ENCODE measurements around the gene MMAB. TPM values are rescaled to one million over a fixed set of nuclear protein-coding genes. Genes with fewer than 3 reads are reported as not detected.

Gene MMAB
- total and polyA plus RNA-seq, 2 of the 13 experiments (the other 11 are each of a cell fraction or from before 2014, with no cell fraction given): 26.1 to 77.3 TPM

GRCh38 chr12:109586385-109587296 is 13.3 kb upstream of the MMAB start (continued):
- TF ChIP-seq SIX1 (CRISPR knock-in tag; IDR thresholded peaks at IDR 0.05; ENCODE audit: borderline replicate concordance) (peak; percentile 77; the same call in 1 of the 2 replicates), ZSCAN9 (CRISPR knock-in tag; IDR thresholded peaks at IDR 0.05; ENCODE audit: borderline replicate concordance) (peak; percentile 45; the same call in 1 of the 2 replicates), IRF1 (CRISPR knock-in tag; IDR thresholded peaks at IDR 0.05; ENCODE audit: low read depth) (no peak), SAP130 (CRISPR knock-in tag; IDR thresholded peaks at IDR 0.05; ENCODE audit: low read depth) (peak; percentile 70), ZBTB20 (CRISPR knock-in tag; IDR thresholded peaks at IDR 0.05; ENCODE audit: borderline replicate concordance, low read depth) (0 out of 2 replicates have a peak, but pooled peaks have one; percentile 36), NR2F6 (IDR thresholded peaks at IDR 0.05) (peak; percentile 76), NR2F6 (CRISPR knock-in tag; IDR thresholded peaks at IDR 0.05) (peak; percentile 82; the same call in 1 of the 2 replicates), SPEN (CRISPR knock-in tag; IDR thresholded peaks at IDR 0.05; ENCODE audit: low read depth) (peak; percentile 21; the same call in 1 of the 2 replicates), ZNF24 (IDR thresholded peaks at IDR 0.05) (peak; percentile 96), RARA (CRISPR knock-in tag; IDR thresholded peaks at IDR 0.05) (peak; percentile 46; the same call in 1 of the 2 replicates), AHDC1 (CRISPR knock-in tag; IDR thresholded peaks at IDR 0.05; ENCODE audit: borderline replicate concordance) (peak; percentile 40; the same call in 1 of the 2 replicates), PHF8 (CRISPR knock-in tag; IDR thresholded peaks at IDR 0.05) (no peak), ATF3 (CRISPR knock-in tag; IDR thresholded peaks at IDR 0.05) (peak; percentile 72), ASH2L (IDR thresholded peaks at IDR 0.05; ENCODE audit: insufficient read length, low read depth, low read length) (peak; percentile 80), KAT7 (CRISPR knock-in tag; IDR thresholded peaks at IDR 0.05; ENCODE audit: borderline replicate concordance) (peak; percentile 32; the same call in 1 of the 2 replicates), SOX13 (IDR thresholded peaks at IDR 0.05) (no peak), SOX13 (CRISPR knock-in tag; conservative IDR thresholded peaks at IDR 0.05 in 1 of 2, IDR thresholded peaks at IDR 0.05 in 1 of 2) (peak; percentile 13 to 61; a peak in 1 of 4 replicates), ZNF331 (CRISPR knock-in tag; IDR thresholded peaks at IDR 0.05) (0 out of 2 replicates have a peak, but pooled peaks have one; percentile 16), MAZ (IDR thresholded peaks at IDR 0.05; ENCODE audit: borderline replicate concordance, low read depth, low read length) (peak; percentile 40; the same call in 1 of the 2 replicates), MAZ (CRISPR knock-in tag; IDR thresholded peaks at IDR 0.05; ENCODE audit: low read depth) (no peak), SMC3 (IDR thresholded peaks at IDR 0.05; ENCODE audit: low read length) (no peak), RFXAP (CRISPR knock-in tag; IDR thresholded peaks at IDR 0.05; ENCODE audit: borderline replicate concordance) (0 out of 2 replicates have a peak, but pooled peaks have one; percentile 10), CREM (IDR thresholded peaks at IDR 0.05) (peak; percentile 39; the same call in 1 of the 2 replicates), CREM (CRISPR knock-in tag; IDR thresholded peaks at IDR 0.05) (no peak)

Data from HepG2 (cell line).